Femur (tissue), 1 donor: ENCODE data around the gene RAD51D.

Source experiments
- DNase-seq: peaks from one replicate; pipeline ENCODE4 v3.0.0-alpha.2; 2017

Gene RAD51D

DNA sequence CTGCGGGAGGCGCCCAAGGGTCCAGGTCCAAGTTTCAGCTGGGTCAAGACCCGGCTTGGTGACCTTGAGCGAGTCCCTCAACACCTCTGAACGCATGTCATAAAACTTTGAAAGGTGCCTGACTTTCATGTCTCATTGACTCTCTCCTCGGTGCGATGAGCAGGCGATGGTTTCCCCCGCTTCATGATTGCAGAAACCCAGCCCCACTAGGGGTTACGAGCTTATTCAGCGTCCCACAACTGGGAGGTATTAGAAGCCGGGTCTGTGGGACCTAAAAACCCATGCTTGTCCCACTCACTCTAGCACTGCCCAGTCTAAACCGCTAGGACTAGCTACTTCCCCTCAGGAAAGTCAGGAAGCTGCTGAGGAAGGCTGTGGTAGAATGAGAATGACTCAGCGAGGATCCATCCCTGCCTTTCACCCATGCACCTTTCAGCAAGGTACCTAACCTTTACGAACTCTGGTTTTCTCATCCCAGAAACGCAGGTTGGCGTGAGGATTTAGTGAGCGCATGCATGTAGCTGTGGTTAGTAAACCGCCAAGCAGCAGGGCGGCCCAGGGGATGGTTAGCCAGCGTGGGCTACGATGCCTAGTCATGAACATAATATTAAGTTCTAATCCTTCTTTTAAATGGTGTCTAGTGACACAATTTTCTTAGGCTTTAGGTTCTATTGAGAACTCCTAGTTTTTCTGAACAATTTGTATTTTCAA is 29.9 kb downstream of the RAD51D start:
- DNase-seq = peak; percentile 27

DNA sequence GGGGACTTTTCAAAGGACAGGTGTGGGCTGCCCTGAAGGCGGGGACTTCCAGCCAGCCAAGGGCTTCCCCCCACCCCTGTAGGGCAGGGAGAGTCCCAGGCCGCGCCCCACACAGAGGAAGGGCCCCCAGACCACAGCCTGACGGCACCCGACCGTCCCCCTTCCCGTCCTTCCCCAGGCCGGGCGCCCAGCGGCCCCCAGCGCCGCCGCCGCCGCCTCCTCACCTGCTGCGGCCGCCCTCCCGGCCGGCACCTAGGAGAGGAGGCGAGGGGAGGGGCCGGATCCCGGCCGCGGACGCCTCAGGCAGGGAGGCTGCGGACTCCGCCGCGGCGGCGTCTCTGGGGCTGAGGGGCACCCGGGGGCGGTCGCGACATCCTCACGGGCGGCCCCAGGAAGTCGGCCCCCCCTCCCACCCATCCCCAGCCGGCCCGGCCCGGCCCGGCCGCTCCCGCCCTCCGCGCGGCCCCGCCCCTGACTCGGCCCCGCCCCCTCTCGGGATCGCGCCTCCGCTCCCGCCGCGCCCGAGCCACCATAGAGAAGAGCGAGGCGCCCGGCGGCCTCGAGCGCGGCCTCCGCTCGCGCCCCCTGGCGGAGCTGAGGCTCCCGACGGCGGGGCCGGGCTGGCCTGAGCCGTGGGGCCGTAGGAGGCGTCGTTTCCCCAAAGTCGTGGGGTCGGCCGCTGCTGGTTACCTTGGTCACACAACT is 30.6 kb downstream of the RAD51D start:
- peak; percentile 92 for DNase-seq

DNA sequence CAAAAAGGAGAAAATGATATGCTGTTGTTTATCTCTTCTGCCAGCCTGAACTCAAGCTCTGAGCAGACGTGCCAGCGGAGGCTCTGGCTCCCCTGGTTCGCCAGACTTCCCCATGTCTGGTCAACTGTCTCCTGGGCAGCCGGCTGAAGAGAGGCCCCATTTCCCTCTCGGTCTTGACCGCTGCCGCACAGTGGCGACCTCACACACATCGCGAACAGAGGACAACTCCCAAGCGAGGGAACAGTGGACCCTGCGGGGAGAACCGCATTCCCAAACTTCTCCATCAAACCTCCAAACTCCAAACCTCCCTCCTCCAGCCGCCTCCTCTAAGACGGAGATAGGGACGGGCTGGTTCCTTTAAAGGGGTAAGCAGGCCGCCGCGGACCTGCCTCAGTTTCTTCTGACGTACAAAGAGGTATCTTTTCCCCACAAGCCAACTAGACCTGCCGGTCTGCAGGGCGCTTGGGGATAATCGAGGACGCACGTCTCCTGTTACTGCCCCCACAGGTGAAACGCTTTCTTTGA is 31.2 kb downstream of the RAD51D start:
- DNase-seq = peak; percentile 83

DNA sequence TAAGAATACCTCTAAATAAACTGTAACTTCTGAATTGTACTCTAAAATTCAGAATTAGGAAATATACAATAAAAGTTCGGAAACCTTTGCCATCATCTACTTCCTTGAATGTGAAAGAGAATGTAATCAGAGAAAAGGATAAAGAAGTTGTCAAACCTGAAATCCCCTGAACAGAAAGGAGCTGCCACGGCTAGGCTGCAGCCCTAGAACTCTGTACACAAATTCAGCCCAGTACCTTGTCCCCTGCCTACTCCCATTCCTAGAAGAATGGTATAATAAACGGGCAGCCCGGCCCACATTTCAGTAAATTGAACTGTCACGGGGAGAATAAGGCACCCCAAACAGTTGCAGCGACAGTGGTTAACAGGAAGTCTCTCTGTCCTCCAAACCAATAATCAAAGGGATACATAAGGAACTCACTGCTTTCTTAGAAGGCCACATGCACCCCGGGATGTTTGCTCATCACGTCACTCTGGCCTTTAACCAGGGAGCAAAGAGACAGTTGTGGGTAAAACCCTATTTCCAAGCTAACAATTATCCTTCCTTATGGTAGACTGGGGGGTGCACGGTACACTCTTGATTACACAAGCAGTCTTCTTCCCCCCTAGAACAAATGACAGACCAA is 31.8 kb downstream of the RAD51D start:
- DNase-seq = peak; percentile 64

DNA sequence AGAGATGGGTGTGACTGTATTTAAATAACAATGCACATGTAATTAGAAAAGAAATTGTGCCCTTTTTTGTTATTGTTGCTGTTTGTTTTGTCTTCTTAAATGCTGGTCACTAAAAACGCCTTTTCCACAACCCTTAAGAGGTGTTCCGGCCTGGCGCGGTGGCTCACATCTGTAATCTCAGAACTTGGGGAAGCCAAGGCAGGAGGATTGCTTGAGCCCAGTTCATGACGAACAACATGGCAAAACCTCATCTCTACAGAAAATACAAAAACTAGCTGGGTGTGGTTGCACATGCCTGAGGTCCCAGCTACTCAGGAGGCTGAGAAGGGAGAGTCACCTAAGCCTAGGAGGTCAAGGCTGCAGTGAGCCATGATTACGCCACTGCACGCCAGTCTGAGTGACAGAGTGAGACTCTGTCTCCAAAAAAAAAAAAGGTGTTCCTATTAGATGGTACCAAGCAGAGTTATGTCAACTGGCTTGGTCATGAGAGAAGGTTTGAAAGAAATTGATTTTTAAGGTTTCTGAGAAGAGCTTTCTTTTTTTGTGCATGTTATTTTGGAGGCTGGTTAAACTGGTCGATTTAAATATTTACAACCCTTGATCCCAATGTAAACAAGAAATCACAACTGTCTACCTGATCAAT is 32.6 kb downstream of the RAD51D start:
- DNase-seq = no peak

DNA sequence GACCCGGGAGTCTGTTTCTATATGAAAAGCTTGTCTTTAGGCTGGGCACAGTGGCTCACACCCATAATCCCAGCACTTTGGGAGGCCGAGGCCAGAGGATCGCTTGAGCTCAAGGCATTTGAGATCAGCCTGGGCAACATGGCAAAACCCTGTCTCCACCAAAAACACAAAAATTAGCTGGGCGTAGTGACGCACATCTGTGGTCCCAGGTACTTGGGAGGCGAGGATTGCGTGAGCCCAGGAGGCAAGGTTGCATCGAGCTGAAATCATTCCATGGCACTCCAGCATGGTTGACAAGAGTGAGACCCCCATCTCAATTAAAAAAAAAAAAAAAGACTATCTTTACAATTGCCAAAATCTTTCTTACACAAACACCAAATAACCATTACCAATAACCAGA is 33.5 kb downstream of the RAD51D start:
- DNase-seq = no peak

DNA sequence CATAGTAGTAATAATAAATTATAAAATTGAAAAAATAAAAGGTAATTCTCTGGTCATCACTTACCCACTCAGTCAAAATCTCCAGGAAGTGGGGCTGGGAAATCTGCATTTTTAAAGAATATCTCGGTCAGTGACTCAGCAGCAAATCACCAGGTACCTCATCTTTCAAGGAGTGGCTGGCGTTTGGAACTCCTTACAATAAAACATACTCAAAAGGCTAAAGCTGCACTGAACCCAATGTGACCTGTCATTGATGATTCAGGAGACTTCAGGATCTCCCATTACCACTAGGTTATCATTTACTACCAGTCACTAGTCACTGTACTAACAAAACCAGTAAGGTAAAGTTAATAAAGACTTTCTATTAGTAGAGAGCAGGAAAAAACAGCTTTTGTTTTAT is 34.7 kb downstream of the RAD51D start:
- no peak for DNase-seq

DNA sequence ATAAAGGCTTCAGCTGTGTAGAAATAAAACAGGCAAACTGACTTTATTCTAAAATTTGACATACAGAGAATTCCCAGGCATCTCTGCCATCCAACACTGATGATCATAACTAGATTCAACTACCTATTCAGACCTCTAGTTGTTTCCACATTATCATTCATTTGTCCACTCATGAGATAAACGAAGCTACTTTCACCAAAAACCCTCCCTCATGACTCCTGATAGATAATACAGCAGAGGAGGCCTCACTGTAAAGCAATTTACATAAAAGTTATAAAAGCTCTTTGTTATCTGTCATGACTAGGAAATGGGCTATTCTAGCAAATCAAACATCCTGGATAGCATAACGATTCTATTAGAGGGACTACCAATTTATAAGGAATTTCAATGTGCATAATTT is 36.6 kb downstream of the RAD51D start:
- DNase-seq = no peak

DNA sequence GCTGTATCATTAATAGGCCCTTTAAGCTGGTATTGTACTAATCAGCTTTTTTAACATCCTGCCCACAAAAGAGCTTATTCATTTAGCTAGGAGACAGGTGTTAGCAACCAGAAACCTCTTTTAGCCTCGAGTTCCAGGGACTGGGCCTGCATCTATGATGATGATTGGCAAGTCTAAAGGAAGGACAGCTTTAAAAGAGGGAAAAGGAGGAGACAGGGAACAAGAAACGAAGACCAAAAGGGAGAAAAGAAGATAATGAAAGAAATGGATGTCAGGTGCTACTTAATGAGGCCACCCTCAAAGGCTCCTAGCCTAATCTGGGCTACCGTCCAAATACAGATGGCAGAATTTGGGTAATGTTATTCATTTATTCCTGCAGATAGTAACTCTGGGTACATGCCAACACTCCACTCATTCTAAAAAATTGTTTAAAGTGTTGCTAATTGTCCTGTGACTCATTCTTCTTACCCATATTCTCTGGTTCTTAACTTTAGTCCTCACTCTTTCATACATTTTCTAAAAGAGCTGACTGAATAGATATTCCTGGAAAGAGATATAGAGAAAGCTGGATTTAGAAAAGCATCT is 37.5 kb downstream of the RAD51D start:
- no peak for DNase-seq

DNA sequence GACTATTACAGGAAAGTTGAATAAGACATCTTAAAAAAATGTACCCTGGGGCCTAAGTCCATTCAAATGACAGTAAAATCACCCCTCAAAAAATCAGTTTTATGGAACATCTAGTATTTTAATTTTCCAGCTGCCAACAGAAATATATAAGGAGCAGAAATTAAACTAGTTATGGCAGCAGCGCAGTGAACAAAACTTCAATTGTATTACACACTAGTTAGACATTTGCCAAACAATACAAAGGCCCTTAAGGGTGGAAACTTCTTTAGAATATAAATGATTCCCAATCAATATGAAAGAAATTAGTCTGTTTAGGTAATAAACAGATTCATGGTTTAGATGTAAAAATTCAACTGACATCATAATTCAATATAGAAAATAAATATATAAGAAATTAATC is 38.0 kb downstream of the RAD51D start:
- no peak for DNase-seq

DNA sequence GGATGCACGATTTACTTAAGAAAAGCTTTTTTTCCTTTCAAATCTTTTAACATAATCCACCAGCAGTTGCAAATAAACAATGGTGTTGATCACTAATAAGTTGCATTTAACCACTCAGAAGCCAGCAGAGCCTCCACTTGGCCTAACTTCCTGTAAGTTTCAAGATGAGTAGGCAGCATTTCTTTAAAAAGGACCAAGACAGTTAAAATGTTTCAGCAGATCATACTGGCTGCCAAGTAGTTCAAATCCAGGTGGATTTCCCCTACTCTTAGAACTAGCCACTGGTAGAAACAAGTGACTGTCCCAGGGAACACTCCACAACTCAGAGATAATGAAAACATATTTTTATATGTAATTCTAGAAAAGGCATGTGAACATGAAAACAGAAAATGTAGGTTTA is 39.1 kb downstream of the RAD51D start:
- no peak for DNase-seq

DNA sequence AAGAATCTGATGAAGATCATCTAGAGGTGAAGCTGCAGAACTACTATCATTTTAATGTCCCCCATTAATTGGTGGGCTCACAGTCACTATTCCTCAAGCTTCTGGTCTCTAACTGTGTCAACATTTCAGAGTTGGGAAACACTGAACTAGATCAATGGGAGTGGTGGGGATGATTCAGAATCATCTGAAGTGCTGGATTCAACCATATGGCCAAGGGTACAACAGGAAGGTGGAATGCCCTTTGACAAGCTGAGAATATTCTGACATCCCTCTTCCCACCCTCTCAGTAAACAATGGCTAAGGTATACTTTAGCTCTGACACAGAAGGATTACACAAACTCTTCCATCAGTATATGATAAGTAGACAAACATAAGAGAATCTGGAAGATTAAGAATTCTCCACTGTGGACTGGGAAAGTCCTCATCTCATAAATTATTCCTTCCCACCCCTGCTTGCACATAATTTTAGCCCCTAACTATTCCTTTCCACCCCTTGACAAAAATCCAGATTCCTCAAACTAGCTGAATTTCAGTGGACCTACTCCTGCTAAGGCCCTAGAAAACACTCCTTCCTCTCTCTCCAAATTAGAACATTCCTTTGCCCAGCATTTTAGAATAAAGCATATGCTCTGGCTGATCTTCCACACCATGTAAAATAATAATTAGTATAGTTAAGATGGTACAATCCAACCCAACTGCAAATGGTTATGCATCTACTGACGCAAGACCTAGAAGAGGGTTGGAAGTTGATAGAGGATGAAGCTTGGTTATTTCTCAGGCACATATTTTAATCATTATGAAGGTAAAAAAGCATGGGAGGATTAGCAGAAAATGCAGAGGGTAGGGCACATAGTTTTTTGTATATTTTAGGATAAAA is 39.9 kb downstream of the RAD51D start:
- DNase-seq = no peak

DNA sequence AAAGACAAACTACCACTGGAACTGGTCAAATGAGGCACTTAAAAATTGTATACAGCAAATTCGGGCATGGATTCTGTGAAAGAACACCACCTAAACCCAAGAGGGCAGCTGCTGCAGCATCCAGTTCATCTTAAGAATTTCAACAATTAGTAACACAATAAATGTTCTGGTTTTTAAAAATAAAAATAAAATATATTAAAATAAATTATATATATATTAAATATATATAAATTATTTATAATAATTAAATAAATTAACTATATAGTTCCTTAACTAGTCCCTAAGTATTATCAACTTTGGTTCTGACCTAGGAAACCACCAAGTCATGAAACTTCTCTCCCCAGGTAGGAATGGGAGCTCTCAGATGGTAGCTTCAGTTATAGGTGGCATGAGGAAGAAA is 42.8 kb downstream of the RAD51D start:
- DNase-seq = no peak

DNA sequence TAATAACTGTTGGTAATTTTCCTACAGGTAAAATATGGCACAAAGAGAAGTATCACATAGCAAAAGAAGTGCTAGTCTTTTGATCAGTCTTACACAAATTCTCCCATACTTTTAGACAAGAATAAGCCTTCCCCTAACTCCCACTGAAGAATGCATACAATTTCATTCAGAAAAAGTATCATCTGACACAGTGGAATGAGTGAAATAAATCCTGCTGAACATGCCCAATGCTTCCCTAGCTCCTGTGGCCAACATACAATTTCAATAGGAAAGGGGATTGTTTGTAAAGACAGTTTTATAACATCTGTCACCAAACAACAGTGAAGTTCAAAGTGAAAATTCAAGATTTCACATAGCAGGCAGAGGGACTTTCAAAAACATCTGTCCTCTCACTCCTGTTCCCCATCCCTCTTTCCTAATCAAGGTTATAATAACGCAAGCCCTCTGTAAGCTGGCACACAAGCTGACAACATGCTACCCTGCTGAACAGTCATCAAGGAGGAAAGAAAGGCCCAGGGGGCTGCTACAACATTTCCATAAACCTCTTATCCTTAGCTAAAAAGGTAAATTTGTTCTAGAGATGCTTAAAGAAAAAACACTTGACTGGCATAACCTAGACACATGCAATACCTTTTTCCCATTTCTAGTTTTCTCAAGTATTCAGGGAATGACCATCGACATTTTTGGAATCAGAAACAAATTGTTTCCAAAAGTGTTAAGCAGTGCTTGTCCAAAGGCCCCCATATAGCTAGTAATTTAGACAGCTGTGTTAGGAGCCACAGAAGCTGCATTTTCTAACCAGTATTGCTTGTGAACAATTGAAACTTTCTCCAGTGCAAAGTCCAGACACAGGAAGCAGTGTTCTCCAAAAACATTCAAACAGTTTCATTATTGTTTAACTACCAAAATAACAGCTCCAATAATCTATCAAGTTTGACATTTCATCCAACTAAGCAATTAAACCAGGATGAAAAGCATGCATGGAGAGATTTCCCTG is 44.7 kb downstream of the RAD51D start:
- no peak for DNase-seq

DNA sequence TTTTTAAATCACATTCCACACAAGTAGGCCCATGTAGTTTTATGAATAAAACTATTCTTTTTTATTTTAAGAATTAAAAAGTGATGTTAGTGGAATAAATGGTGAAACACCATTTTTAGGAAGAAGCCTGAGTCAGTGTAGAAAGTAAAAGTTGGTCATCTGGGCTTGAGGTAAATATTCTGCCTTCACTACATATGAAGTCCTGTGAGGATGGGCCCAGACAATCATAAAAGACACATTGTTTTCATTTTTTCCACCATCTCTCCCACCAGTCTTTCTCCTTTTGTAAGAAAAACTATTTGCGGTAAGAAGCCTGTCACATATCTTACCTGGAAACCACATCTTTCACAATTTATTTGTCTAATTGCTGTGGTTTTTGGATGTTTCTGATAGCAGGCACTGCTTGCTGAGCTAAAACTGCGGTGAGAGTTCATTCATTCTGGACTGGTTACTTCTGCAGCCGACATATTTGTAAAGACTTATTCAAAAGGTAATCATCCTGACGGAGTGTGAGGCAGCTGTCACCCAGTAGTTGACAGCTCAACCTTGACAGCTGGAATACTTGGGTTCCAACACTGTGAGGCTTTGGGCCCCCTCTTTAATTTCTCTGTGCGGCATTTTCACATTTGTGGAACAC is 45.6 kb downstream of the RAD51D start:
- no peak for DNase-seq

DNA sequence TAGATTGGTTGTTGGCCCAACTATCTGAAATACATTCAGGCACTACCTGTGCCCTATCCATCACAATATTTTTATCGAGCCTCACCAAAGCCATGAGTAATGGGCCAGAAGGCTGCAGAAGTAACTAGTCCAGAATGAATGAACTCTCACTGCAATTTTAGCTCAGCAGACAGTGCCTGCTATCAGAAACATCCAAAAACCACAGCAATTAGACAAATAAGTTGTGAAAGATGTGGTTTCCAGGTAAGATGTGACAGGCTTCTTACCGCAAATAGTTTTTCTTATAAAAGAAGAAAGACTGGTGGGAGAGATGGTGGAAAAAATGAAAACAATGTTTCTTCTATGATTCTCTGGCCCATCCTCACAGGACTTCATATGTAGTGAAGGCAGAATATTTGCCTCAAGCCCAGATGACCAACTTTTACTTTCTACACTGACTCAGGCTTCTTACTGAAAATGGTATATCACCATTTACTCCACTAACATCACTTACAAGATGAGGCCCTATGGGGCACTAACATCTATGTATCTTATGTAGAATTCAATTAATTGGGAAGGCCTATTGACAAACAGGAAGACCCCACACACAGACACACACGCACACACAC is 46.4 kb downstream of the RAD51D start:
- no peak for DNase-seq

DNA sequence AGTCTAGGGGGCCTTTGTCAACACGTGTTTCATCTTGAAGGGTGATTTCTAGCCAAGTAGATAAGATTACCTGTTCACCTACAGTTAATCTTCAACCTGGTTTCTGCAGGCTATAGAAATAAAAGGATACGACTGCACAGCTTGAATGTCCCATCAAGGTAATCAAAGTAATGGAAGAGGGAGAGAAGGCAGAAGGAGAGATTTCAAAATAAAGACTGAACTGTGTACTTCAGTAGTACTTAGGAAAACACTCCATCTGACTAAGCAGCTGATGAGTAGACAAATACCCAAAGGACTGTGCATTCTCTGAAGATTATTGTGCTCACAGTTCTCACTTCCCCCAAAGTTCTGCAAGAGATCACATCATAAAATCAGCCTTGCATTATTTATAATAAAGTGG is 50.3 kb downstream of the RAD51D start:
- DNase-seq = no peak

DNA sequence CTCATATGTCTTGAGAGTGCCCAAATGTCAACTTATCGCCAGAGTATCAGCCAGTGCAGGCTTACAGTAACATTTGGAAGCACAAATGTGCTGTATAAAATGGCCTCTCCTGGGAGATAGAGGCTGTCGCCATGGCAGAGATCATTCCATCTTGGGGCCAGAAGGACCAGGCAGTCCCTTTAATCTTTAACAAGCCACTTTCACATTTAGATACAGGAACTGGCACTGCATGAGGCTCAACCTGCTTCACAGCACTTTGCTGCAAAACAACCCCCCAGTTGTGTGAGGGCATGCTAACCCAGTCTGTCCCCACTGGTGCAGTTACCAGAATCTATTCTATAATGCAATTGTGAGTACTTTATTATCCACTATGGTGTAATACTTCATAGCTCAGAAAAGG is 51.4 kb downstream of the RAD51D start:
- no peak for DNase-seq

DNA sequence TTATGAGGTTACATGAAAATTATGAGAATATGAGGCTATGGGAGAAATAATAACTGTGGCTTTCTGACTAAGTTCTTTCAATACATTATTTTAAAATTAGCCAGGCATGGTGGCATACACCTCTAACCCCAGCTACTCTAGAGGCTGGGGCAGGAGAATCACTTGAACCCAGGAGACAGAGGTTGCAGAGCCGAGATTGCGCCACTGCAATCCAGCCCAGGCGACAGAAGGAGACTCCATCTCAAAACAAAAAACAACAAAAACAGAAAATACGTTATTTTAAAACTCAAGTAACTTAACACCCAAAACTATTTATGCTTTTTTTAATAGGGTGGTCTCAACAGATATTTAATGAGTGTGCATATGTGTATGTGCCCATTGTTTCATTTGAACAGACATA is 53.8 kb downstream of the RAD51D start:
- DNase-seq = no peak
